Stimulated activated CD8-positive, alpha-beta memory T cell treated with anti-CD3 and anti-CD28 coated beads, Interleukin-4, amount 100 ng/mL, for 24 hours (primary cell): ENCODE data around the gene LRRN3.

ENCODE experiments used
- DNase-seq: peaks from one replicate; pipeline ENCODE4 v3.0.0-alpha.2; 2020; ENCODE audit warnings: low read depth

LRRN3 gene

GRCh38 chr7:111107579-111107978, 16.7 kb downstream of the LRRN3 start:
- no peak for DNase-seq

DNA sequence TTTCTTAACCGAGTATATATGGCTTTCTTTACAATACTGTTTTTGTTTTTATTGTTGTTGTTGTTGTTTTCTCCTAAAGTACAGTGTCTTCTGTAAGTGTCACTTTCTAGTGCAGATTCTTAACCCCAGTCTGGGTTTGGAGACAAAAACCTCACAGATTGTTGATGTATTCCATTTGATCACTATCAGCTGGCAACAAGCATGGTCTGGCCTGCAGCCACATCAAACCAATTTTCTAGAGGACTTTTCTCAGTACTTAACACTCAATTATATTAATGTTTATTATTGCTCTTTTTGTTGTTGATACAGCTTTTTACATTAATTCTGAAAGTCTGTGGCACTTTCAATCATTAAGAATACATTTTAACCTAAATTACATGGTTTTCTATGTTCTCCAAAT, 17.1 kb downstream of the LRRN3 start:
- DNase-seq, result no peak

DNA sequence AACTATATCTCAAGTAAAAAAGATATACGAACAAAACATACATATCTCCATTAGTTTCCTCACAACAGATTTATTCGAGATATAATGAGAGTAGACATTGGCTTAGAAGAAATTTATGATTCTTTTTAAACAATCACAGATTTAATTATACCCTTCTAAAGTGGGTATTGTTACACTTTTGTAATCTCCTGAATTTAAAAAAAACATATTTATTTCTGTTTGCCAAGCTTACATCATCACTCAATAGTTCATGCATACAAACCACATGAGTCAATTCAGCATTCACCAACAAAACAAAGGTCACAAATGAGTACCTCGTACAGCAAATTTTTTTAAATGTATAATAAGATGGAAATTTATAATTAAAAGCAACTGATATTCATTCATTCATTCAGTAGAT, 17.6 kb downstream of the LRRN3 start:
- no peak for DNase-seq

- DNase-seq, result no peak
Observed at GRCh38 chr7:111112439-111112838, 21.5 kb downstream of the LRRN3 start.

DNA sequence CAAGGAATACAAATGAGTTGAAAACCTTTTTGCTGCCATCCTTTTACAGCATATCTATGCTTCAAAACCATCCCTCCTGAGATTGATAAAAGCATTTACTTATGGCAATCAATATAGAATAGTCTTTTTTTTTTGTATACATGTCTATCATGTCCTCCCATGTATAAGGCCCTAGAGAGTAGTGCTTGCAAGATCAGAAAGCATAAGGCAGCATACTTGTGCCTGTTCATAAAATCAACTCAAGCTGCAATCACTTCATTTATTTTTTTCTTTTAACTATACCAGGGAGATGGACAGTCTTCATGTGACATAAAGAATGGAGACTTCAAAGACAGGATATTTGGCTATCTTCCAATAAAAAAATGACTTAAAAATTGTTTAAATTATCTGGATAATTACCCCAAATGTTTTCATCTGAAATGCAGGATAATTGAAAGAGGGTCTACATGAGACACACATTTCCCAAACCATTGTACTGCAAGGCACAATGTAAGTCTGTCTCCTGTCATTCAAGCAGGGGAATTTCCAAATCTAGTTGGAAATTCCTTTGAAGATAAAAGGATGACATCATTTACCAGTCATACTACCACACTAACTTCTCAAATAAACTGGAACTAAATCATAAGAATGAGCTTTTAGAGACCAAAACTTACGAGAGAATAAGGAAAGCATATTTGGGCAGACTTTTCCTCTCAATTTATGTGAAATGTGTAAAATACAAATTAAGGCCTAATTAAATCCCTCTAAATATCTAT, 22.5 kb downstream of the LRRN3 start:
- no peak for DNase-seq

DNA sequence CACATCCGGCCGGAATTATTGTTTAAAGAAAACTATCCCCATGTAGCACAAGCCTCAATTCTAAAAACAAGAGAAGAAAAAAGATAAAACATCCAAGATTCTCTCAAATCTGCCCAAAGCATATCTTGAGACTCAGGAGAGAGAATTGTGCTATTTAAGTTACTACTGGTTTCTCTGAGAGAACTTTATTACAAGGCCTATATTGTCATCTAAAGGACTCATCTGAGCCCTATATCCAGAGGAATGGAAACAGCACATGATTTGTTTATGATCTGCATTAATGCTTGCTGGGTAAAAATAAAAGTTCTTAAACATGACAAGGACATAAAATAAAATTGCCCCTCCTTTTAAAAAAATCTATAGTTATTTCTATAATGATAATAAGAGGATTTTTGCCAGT, 25.0 kb downstream of the LRRN3 start:
- no peak for DNase-seq

GRCh38 chr7:111126987-111127386, 36.1 kb downstream of the LRRN3 start:
- no peak for DNase-seq

DNA sequence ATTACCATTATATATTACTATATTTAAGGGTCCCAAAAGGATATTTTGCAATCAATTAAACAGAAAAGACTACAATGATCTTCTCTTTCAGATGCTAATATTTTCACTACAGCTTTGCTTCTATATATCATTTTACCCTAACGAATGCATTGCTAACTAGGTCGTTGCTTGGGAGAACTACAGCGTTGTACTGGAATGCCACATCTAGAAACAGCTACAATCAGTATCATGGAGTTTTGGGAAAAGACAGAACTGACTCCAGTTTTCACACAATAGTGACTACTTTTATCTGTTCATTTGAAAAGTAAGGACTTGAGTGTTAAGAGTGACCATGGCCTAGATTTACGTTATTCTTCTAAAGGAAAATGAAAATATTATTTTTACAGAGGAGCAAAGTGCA, 38.5 kb downstream of the LRRN3 start:
- DNase-seq, result no peak

GRCh38 chr7:111132833-111133232, 41.9 kb downstream of the LRRN3 start:
- no peak for DNase-seq

- peak; percentile 1 for DNase-seq
Observed at GRCh38 chr7:111137296-111138192, 46.6 kb downstream of the LRRN3 start.

DNA sequence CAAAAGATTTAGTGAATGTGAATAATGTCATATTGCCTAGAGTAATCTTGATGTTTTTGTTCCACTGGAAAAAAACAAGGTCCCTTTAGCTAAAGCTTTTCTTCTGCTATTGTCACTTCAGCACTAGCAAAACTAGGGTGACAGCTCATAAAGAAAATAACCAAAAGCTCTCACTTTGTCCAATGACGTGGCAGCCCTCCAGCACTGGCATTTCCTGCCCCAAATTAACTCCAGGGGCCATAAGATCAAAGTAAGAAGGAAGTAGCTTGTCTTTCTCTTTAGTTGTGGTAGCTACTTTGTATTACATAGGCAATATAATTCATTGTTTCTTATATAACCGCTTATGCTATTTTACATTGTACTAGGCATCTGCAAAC, 47.3 kb downstream of the LRRN3 start:
- peak; percentile 24 for DNase-seq

DNA sequence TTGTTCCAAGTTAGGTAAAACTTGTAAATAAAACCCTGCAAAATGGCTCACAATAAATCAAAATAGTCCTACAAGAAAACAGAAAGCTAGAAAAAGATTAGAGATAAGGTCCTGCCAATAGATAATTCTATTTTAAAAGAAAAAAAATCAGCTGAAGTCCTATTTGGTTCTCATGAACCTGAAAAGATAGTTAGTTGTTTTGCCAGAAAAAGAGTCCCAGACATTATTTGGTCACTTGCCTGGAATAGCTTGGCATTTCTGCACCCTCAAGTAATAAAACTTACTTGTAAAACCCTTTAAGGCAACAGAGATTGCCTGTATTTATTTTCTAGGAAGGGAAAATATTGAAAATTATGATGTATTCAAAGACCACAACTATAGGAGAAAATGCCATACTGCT, 47.7 kb downstream of the LRRN3 start:
- DNase-seq, result no peak

- DNase-seq, result no peak
Observed at GRCh38 chr7:111140091-111140865, 49.4 kb downstream of the LRRN3 start.

DNA sequence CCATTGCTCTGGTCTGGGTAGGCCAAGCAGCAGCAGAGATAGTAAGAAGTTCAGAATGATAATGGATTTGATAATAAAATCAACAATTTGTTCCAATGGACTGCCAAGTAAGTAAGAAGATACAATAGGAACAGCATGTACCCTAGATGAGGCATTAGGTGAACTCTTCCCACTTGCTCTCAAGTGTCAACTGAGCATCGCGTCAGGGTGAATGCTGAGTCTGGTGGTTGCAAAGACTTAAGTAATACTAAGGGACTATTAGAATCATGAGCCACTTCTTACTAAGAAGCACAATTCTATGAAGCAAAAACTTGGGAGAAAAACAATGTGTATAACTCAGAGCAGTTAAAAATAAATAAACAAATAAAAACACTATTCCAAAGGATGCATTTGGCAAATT, 54.5 kb downstream of the LRRN3 start:
- no peak for DNase-seq

GRCh38 chr7:111146136-111146535, 55.2 kb downstream of the LRRN3 start:
- no peak for DNase-seq

- DNase-seq, result no peak
Observed at GRCh38 chr7:111147708-111148533, 57.0 kb downstream of the LRRN3 start.

DNA sequence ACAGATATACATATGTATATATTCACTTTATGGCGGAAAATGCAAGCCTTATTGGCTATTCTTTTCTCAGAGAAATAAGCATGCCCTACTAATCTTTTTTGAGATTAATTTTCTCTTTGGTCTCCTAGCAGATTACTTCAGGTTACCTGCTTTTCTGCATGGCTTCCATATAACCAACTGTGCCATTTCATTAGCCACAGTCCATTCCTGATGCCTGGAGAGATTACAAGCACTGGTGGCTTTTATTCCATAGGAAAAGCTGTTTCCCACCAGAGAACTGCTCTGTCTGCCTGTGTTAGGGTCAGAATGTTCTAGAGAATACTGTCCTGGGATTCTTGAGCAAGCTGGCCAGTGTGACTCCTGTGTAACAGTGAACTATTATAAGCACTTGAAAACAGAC, 59.8 kb downstream of the LRRN3 start:
- no peak for DNase-seq

DNA sequence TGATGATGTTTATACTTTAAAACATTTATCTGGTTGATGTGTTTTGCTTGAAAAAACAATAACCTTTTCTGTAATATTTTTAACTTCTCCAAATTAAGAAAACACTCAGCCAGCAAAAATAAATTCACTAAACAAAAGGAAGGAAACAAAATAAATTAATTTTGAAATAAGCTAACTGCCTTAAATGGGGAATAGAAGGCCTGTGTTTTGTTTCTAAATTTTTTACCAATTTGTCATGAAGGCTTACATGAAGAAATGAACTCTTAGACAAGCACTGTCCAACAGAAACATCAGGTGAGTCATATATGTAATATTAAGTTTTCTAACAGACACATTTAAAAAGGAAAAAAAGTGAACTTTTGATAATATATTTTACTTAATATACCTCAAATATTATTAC, 68.5 kb downstream of the LRRN3 start:
- no peak for DNase-seq

DNA sequence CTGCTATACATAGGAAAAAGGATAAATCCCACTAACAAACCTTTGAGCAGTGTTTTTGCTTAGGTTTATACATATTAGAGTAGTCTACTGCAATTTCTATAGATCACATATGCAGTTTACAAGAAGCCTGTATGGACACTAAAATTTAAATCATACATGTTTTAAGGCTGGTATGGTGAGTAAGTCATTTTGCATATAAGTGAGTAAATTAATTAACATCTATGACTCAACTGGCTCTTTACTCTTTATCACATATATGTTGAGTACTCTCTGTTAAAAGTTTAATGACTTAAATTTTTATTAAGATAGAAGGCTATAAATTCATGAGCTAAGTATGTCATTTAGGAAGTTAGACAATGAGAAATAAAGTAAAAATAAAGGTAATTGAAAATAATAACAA, 69.4 kb downstream of the LRRN3 start:
- no peak for DNase-seq

DNA sequence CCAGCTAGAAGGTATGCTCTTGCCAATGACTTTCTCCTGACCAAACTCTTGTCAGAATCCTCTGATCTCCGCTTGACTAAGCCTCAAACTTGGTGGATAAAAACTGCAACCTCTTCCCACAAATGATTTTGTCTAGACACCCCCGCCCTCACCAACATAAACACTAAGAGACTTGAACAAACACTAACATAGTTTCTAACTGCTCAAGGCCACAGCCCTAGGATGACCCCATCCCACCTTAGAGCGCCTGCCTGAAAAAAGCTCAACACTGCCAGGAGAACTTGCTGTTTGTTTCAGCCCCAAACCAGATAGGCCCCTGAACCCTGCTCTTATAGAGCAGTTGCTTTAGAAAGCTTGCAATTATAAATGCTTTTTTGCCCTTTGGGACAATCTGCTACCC, 71.8 kb downstream of the LRRN3 start:
- DNase-seq, result no peak

DNA sequence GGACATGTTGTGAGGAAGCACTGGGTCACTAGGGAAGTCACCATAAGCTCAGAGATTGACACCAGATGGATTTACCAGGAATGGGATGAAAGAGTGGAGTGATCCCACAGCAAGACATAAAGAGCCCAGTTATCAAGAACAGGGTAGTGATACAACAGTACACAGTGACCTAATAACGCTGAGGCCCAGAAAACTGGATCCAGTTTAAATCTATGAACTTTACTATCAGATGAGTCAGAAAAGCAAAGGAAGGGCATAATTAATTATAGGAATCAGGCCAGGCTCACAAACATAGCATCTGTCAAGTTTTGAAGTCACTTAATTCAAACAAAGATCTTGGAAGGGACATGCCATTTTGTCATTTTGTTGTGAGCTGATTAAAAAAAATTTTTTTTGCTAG, 73.5 kb downstream of the LRRN3 start:
- no peak for DNase-seq

GRCh38 chr7:111168182-111168581, 77.3 kb downstream of the LRRN3 start:
- no peak for DNase-seq
